ENCODE measurements around the gene LENG8.
"Not testable (repeated sequence)": the region's sequence is repeated elsewhere in the genome, so short reads cannot be mapped to it uniquely, and the experiment has no call there.

LENG8 gene

DNA sequence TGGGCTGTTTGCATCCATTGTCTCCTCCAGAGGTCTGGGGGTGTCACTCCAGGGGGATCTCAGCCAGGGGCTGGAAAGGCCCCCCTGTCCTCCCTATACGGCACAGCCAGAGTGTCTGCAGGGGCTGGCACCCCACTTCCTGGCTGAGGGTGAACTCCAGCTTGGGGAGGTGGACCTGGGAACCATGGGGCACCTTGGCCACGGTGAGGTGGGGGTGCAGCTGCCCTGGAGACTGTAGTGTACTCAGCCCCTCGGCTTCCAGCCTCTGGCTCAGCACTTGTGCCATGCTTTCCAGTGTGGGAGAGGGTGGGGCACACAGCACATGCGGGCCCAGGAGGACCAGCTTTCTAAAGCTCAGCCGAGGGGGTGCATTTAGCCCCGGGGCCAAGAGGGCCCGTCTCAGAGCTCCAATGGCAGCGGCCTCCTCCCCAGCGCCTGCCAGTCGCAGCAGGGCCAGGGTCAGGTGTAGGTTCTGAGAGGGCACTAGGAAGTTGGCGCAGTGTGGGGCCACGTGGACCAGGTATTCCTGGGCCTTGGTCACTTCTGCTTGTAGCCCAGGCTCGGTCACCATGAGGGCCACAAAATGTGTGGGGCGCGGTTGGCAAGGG is 13.2 kb downstream of the LENG8 start:
- no peak for DNase-seq (ENCODE audit: low spot score)

- peak; percentile 64 for DNase-seq (ENCODE audit: low spot score)
Observed at GRCh38 chr19:54462655-54463530, 13.9 kb downstream of the LENG8 start.

GRCh38 chr19:54463531-54464043 is 14.6 kb downstream of the LENG8 start, which contains the start of gene LENG9:
TSS of gene LENG9 (minus strand) at chr19:54463778. CDS start at chr19:54463526, 252 bp downstream.
- DNase-seq (ENCODE audit: low spot score): peak; percentile 95

DNA sequence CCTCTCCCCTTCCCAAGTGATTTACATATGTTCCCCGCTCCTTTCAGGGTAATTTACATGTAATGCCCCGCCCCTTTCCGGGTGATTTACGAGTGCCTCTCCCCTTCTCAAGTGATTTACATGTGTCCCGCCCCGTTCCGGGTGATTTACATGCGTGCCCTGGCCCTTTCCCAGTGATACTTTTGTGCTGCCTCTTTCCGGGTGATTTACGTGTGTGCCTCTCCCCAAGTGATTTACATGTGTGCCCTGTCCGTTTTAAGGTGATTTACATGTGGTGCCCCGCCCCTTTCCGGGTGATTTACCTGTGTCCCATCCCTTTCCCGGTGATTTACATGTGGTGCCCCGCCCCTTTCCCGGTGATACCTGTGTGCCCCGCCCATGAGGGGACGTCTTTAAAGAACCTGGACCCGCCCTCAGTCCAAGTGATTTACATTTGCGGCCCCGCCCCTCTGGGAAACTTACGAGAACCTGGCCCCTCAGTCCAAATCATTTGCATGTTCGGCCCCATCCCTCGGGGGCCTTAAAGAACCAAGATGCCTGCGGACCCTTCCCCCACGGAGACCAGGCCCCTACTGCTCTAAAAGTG is 15.1 kb downstream of the LENG8 start:
- DNase-seq (ENCODE audit: low spot score): peak; percentile 89

GRCh38 chr19:54464630-54465425 is 15.8 kb downstream of the LENG8 start:
- DNase-seq (ENCODE audit: low spot score): peak; percentile 72

DNA sequence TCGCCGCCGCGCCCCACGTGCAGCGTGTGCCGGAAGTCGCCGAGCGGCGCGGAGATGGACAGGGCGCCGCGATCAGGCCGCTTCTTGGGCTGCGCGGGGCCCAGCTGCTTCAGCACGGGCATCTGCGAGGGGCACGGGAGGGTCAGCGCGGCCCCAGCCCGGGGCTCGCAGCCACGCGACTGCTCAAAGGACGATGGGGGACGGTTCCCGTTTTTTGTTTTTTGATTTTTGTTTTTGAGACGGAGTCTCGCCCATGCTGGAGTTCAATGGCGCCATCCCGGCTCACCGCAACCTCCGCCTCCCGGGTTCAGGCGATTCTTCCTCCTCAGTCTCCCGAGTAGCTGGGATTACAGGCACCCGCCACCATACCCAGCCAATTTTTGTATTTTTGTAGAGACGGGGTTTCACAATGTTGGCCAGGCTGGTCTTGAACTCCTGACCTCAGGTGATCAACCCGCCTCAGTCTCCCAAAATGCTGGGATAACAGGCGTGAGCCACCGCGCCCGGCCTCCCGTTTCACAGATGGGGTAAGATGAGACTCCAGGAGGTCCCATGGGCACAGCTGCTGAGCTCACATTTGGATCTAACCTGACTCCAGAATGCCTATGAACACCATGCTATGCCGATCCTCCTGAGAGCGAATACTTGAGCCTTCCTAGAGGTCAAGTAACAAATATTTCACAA is 16.6 kb downstream of the LENG8 start:
- DNase-seq (ENCODE audit: low spot score): no peak

DNA sequence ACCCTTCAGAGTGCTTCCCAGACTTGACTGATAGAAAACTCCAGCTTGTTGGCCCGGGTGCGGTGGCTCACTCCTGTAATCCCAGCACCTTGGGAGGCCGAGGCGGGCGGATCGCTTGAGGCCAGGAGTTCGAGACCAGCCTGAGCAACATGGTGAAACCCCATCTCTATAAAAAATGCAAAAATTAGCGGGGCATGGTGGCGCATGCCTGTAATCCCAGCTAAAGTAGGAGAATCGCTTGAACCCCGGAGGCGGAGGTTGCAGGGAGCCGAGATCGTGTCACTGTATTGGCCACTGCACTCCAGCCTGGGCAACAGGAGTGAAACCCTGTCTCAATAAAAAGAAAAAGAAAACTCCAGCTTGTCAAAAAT is 17.1 kb downstream of the LENG8 start:
- DNase-seq (ENCODE audit: low spot score): not testable (repeated sequence)

DNA sequence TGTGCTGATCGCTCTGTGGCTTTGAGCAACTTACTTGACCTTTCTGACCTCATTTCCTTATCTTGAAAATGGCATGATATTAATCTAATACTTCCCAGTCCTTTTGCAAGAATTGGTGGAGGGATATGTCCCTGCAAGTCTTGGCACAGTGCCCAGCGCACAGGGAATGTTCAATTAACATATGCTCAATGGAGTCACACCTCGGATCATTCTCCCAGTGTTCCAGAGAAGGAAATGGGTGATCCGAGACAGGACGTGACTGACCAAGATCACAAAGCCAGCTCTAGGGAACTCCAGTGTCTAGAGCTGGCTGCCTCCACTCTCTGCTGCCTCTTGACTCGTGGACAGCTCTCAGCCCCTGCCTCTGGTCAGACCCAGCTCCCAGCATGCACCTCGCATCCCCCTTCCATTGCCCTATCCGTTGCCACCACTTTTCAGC is 20.5 kb downstream of the LENG8 start:
- no peak for DNase-seq (ENCODE audit: low spot score)

GRCh38 chr19:54470276-54470887 is 21.4 kb downstream of the LENG8 start:
- no peak for DNase-seq (ENCODE audit: low spot score)

DNA sequence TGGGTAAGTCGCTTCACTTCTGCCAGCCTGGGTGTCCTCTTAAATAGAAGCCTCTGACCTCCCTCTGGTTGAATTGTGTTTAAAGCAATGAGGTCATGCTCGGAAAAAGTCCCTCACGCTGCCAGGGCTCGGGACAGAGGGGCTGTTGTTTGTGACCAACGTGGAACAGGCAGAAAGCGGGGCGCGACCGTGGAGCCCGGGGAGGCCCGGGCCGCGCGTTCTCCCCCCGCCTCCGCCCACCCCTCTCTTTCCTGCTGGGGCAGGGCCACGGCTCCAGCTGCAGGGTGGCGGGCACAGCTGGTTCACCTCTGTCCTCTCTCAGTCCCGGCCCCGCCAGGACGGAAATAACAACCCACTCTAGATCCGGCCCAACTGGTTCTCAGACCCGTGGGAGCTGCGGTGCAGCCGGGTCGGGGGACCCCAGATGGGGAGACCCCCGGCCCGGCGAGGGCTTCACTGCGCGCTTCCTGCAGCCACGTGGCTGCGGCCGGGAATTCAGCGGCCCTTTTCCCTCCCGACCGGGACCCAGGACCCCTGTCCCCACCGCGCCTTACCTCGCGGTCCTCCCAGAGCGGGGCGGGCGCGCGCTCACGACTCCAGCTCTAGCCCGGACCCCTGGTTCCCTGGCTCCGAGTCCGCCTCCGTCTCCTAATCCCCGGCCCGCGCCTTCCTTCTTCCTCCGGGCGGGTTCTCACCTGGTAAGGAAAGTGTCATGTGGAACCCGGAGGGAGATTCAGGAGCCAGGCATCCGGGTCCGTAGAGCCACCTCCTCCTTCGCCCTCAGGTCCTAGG is 22.2 kb downstream of the LENG8 start:
- no peak for DNase-seq (ENCODE audit: low spot score)

- no peak for DNase-seq (ENCODE audit: low spot score)
Observed at GRCh38 chr19:54473071-54473891, 24.3 kb downstream of the LENG8 start, which contains the start of gene CDC42EP5. TSS of gene CDC42EP5 (minus strand) at chr19:54473296. CDS start at chr19:54465547, 7,749 bp downstream.

DNA sequence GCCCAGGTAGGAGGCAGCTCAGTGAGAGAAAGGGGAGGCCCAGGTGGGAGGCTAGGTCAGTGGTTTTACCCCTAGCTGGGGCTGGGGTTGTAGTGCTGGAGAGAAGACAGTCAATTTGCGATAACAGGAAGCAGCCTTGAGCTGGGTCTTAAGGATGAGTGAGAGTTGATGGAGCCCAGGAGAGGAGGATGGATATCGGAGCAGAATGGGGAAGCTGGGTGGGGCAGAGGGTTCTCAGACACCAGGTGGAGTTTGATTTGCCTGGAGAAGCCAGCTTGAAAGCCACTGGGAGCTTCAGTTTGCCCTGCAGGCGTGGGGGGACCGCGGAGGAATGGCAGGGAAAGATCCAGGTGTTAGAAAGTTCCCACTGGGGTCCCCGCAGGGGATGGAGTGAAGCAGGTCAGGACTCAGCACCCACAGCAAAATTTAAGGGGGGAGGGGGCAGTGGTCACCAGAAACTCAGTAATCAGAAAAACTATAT is 24.9 kb downstream of the LENG8 start:
- DNase-seq (ENCODE audit: low spot score): no peak

DNA sequence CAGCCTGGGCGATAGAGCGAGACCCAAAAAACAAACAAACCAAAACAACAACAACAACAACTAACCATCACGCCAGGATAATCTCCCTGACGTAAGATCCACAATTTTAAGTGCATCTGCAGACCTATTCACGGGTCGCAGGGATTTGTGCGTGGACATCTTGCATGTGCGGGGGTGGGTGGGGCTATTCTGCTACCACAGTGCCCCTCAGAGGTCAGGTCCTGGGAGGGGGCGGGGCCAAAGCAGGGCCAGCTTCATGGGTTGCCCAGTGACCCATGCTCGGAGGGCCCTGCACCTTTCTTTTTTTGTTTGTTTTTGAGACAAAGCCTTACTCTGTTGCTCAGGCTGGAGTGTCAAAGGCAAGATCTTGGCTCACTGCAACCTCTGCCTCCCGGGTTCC is 26.7 kb downstream of the LENG8 start:
- DNase-seq (ENCODE audit: low spot score): no peak

DNA sequence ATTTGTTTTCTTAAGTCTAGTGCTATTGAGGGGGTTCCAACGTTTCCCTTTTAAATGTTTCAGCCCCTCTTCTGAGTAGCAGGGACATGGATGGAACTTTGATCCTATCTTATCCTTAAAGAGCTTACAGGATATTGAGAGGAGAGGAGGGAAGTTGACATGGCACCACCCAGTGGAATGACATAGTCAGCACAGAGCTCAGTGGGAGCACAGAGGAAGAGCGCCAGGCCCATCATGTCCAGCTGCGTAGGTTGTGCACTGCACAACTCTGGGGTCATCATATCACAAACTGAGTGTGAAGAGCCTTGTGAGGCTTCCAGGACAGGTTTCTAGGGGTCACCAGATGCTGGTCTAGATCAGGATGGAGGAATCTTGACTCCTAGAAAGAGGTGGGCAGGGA is 28.7 kb downstream of the LENG8 start:
- no peak for DNase-seq (ENCODE audit: low spot score)

DNA sequence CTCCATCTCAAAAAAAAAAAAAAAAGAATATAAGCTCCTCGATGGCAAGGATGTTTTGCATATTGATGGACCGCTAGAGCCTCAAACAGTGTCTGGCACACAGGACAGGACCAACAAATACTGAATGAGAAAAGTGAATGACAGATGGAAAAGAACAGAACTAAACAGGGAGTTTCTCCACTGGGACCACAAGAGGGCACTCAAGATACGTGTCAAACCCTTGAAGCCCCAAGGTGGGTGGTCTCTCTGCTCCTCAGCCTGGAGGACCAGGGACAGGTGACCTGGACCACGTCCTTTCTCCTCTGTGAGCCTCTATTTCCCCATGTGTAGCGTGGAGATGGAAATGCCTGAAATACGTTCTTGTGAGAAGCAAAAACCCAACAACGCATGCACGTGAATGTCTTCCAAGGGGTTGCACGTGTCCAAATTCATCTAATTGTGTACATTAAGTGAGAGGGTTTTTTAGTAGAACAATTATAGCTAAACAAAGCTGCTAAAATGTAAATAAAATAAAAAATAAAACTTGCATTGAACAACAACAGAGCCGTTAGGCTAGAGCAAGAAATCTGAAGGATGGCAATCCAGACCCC is 29.8 kb downstream of the LENG8 start:
- DNase-seq (ENCODE audit: low spot score): peak; percentile 34

- DNase-seq (ENCODE audit: low spot score): no peak
Observed at GRCh38 chr19:54480051-54480450, 31.1 kb downstream of the LENG8 start.

GRCh38 chr19:54481326-54481930 is 32.4 kb downstream of the LENG8 start:
- DNase-seq (ENCODE audit: low spot score): peak; percentile 47

- no peak for DNase-seq (ENCODE audit: low spot score)
Observed at GRCh38 chr19:54482889-54483288, 33.9 kb downstream of the LENG8 start.
